Measurements from ENCODE around the gene MEIS1.
"Not testable (repeated sequence)": the region's sequence is repeated elsewhere in the genome, so short reads cannot be mapped to it uniquely, and the experiment has no call there.

MEIS1 gene

GRCh38 chr2:66434679-66435548, at the start of gene MEIS1:
MEIS1 (plus strand) TSS chr2:66435125; CDS start chr2:66435857, 732 bp downstream.
- no peak for TF ChIP-seq CTCF (IDR thresholded peaks at IDR 0.05; ENCODE audit: low read depth, low read length, missing control alignments)
- peak; percentile 98 for DNase-seq (ENCODE audit: extremely low read depth, low read depth)
- H3K4me3 ChIP-seq (replicated peaks; ENCODE audit: low read depth, low read length): peak within 1 kb of the TSS; percentile 83

- no peak for TF ChIP-seq CTCF (IDR thresholded peaks at IDR 0.05; ENCODE audit: low read depth, low read length, missing control alignments)
- no peak overlapping the region for H3K4me3 ChIP-seq (replicated peaks; ENCODE audit: low read depth, low read length)
- DNase-seq (ENCODE audit: extremely low read depth, low read depth): no peak
Measured at GRCh38 chr2:66387016-66387753, 47.7 kb upstream of the MEIS1 start.

GRCh38 chr2:66389651-66390131, 45.2 kb upstream of the MEIS1 start:
- no peak overlapping the region for H3K4me3 ChIP-seq (replicated peaks; ENCODE audit: low read depth, low read length)
- no peak for DNase-seq (ENCODE audit: extremely low read depth, low read depth)

GRCh38 chr2:66390152-66390551, 44.8 kb upstream of the MEIS1 start:
- no peak for DNase-seq (ENCODE audit: extremely low read depth, low read depth)
- no peak for TF ChIP-seq CTCF (IDR thresholded peaks at IDR 0.05; ENCODE audit: low read depth, low read length, missing control alignments)
- H3K4me3 ChIP-seq (replicated peaks; ENCODE audit: low read depth, low read length): no peak overlapping the region

More at GRCh38 chr2:66389651-66390131, 45.2 kb upstream of the MEIS1 start:
- no peak for TF ChIP-seq CTCF (IDR thresholded peaks at IDR 0.05; ENCODE audit: low read depth, low read length, missing control alignments)

GRCh38 chr2:66390811-66391210, 44.1 kb upstream of the MEIS1 start:
- DNase-seq (ENCODE audit: extremely low read depth, low read depth): no peak
- no peak overlapping the region for H3K4me3 ChIP-seq (replicated peaks; ENCODE audit: low read depth, low read length)
- no peak for TF ChIP-seq CTCF (IDR thresholded peaks at IDR 0.05; ENCODE audit: low read depth, low read length, missing control alignments)

- DNase-seq (ENCODE audit: extremely low read depth, low read depth); H3K4me3 ChIP-seq (replicated peaks; ENCODE audit: low read depth, low read length): not testable (repeated sequence)
Measured at GRCh38 chr2:66391240-66391639, 43.7 kb upstream of the MEIS1 start.

GRCh38 chr2:66405473-66405872, 29.5 kb upstream of the MEIS1 start:
- no peak overlapping the region for H3K4me3 ChIP-seq (replicated peaks; ENCODE audit: low read depth, low read length)
- no peak for TF ChIP-seq CTCF (IDR thresholded peaks at IDR 0.05; ENCODE audit: low read depth, low read length, missing control alignments)

More at GRCh38 chr2:66405473-66405872, 29.5 kb upstream of the MEIS1 start:
- DNase-seq (ENCODE audit: extremely low read depth, low read depth): no peak
